ENCODE measurements around the gene SP6. TPM values are rescaled to one million over a fixed set of nuclear protein-coding genes. Genes with fewer than 3 reads are reported as not detected.

Gene SP6
- total RNA-seq, 1 donor from 2014 or later, result 0.19 TPM

- ATAC-seq (no peak), DNase-seq (ENCODE audit: missing footprints) (no peak)
- intact Hi-C loops (cut with DNase I), result no loop called here
Observed at GRCh38 chr17:47864791-47865216, 13.8 kb upstream of the SP6 start.

DNA sequence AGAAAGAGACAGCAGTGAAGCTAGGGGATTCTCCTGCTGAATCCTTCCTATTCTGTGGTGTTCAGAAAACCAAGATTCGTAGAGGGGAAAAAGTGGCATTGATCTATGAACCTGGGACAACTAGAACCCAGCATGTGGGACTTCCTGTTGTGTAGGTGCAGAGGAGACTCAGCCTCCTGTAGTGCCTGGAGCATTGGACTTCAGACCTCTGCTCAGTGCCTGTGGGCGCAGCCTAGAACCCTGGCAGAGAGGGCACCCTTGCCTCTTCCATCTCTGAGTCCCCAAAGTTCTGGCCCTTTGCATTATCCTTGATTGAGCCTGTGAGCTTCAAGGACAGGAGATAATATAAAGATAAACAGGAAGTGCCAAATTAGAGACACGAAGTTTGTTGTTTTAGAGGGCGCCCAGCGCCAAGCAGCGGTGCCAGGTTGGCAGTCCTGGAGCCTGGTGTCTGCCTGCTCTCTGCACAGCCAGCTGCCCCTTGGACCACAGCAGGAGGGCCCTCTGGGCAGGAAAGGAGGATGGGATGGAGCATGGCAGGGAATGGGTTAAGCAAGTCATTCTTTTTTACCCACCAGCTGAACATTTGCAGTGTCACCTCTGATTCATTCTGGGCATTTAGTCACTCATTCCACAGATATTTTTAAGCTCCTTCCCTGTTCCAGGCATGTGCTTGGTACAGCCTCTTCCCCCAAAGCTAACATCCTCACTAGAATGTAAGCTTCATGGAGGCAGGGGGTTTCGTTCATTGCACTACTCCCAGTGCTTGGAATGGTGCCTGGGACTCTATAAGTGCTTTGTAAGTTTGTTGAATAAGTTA lies 11.9 kb upstream of the SP6 start:
- DNase-seq (ENCODE audit: missing footprints), result no peak
- intact Hi-C loops (cut with DNase I), result no loop called here
- ATAC-seq, result no peak

- intact Hi-C loops (cut with DNase I), result no loop called here
- ATAC-seq (no peak), DNase-seq (ENCODE audit: missing footprints) (no peak)
Observed at GRCh38 chr17:47860386-47860785, 9.4 kb upstream of the SP6 start.

- intact Hi-C loops (cut with DNase I), result no loop called here
- no peak for DNase-seq (ENCODE audit: missing footprints)
- ATAC-seq, result no peak
Observed at GRCh38 chr17:47857551-47858455, 6.8 kb upstream of the SP6 start.

GRCh38 chr17:47856830-47857229 lies 5.9 kb upstream of the SP6 start:
- no peak for DNase-seq (ENCODE audit: missing footprints)
- no peak for ATAC-seq
- intact Hi-C loops (cut with DNase I), result no loop called here

- intact Hi-C loops (cut with DNase I), result no loop called here
- no peak for ATAC-seq
Observed at GRCh38 chr17:47855737-47856136, 4.8 kb upstream of the SP6 start.

GRCh38 chr17:47853616-47854015 lies 2.7 kb upstream of the SP6 start:
- no peak for ATAC-seq
- intact Hi-C loops (cut with DNase I), result no loop called here
- no peak for DNase-seq (ENCODE audit: missing footprints)

More at GRCh38 chr17:47855737-47856136, 4.8 kb upstream of the SP6 start:
- DNase-seq (ENCODE audit: missing footprints), result no peak

- intact Hi-C loops (cut with DNase I), result no loop called here
- DNase-seq (ENCODE audit: missing footprints), result no peak
- no peak for ATAC-seq
Observed at GRCh38 chr17:47852113-47852949, 1.4 kb upstream of the SP6 start.

- no peak for ATAC-seq
- intact Hi-C loops (cut with DNase I), result no loop called here
- no peak for DNase-seq (ENCODE audit: missing footprints)
Observed at GRCh38 chr17:47851764-47852112, 775 bp upstream of the SP6 start.

- no peak for ATAC-seq
- DNase-seq (ENCODE audit: missing footprints), result no peak
- intact Hi-C loops (cut with DNase I), result no loop called here
Observed at GRCh38 chr17:47850373-47850691, 631 bp downstream of the SP6 start.

DNA sequence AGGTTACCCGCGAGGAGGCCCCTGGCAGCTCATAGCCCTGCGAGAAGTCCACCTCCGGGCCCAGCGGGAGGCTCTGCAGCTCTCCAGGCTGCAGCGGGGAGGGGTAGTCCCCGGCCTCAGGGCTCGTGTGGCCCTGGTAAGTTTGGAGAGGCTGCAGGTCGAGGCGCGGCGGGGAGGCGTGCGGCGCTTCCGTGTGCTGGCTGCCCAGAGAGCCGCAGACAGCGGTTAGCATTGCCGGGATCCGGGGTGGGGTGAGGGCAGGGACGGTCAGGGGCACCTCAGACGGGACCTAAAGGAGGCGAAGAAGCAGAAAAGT lies 2.8 kb downstream of the SP6 start:
- DNase-seq (ENCODE audit: missing footprints) (no peak), ATAC-seq (no peak)
- intact Hi-C loops (cut with DNase I), result no loop called here

GRCh38 chr17:47847341-47848197 lies 3.4 kb downstream of the SP6 start:
- DNase-seq (ENCODE audit: missing footprints) (no peak), ATAC-seq (no peak)
- intact Hi-C loops (cut with DNase I), result no loop called here

DNA sequence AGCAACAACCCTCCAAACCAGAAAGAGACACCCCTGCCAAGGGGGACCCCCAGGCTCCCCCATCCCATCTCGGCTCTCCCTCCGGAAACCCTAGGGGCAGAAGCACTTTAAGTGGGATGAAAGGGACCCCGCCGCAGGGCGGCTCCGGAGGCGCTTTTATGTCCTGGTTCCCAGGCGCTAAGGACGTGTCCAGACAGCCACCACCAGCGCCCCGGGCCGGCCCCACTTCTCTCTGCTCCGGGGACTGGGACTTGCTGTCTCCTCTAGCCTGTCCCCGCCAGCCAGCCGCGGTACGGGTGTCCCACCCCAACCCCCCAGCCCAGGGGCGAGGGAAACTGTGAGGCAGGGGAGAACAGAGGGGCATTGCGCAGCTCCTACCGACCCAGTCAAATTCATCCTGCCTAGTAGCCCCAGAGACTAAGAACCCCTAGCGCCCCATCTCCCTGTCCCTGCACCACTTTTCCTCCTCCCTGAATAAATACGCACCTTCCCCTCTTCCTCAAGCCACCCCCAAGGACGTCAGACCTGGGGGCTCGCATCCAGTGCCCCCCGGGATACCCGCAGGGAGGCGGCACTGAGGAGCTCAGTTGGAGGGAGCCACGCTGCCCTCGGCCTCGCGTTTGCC lies 4.1 kb downstream of the SP6 start:
- ATAC-seq (no peak), DNase-seq (ENCODE audit: missing footprints) (no peak)
- intact Hi-C loops (cut with DNase I), result no loop called here

DNA sequence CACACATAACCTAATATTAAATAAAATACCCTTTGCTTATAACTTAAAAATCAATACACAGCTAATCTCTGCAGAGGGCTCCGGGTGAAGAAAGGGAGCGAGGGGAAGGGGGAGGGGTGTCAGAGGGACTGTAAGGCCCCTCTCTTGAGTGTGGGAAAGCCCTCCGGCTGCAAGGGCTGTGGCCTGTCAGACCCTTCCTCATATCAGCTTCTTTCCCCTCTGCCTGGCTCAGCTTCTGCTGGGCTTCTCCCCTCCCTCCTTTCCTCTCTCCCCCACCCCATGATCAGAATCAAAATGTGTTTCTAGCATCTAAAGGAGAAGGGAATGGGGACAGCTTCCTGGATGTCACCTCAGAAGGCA lies 5.3 kb downstream of the SP6 start:
- DNase-seq (ENCODE audit: missing footprints) (no peak), ATAC-seq (no peak)
- intact Hi-C loops (cut with DNase I), result no loop called here

- intact Hi-C loops (cut with DNase I), result no loop called here
- no peak for ATAC-seq
- no peak for DNase-seq (ENCODE audit: missing footprints)
Observed at GRCh38 chr17:47844814-47845715, 5.9 kb downstream of the SP6 start.

DNA sequence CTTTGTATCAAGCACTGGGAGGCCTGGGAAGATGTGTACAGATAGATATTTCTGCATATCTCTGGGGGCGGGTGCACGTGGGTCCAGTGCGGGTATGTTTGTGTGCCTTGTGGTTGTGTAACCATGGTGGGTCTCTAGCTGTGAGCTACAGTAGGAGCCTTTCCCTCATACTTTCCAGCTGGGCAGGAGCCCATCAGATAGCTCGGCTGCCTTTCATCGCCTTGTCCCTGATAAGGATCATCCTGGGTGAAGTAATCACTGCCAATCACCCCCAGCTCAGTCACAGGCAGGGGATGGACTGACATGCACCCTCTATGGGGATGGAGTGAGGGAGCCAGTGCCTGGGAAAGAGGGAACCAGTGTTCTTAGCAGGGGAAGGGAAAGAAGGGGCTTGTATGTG lies 6.7 kb downstream of the SP6 start:
- intact Hi-C loops (cut with DNase I), result no loop called here
- ATAC-seq, result no peak

DNA sequence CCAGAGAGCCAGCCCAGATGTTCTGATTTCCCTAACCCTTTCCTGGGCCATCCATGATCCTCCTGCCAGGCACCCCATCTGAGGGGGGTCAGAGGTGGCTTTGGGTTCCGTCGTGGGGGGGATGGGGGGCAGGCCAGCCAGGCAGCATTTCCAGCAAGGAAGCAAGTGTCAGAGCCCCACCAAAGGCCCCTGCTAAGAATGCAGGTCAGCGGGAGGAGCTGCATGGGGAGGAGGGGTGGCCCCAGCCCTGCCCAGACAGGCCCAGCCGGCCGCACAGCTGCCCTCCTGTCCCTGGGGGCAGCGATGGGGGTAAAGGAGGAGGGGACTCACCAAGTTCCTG lies 7.6 kb downstream of the SP6 start:
- no peak for ATAC-seq
- intact Hi-C loops (cut with DNase I), result no loop called here

More for the DNA sequence above, 6.7 kb downstream of the SP6 start:
- no peak for DNase-seq (ENCODE audit: missing footprints)

More for the DNA sequence above, 7.6 kb downstream of the SP6 start:
- no peak for DNase-seq (ENCODE audit: missing footprints)
